DOHH2 (cell line): ENCODE measurements around the gene FAIM2.
A peak's percentile ranks its signal among the peaks of the same experiment; 100 is the strongest.

Experiments
- EZH2phosphoT487 ChIP-seq: fragments of 200-600 bp; sonication (generic); IDR thresholded peaks from 2 replicates; pipeline ENCODE4 v1.6.1; 2017; ENCODE audit warnings: borderline replicate concordance, mild to moderate bottlenecking, antibody characterized with exemption, low read length, moderate library complexity, mixed read lengths
- TF ChIP-seq, protein P1 (sequence below): fragments of 200-600 bp; sonication (generic); IDR thresholded peaks from one replicate; pipeline ENCODE4 v1.5.1; 2014; ENCODE audit warnings: antibody characterized with exemption, mild to moderate bottlenecking, low read depth, low read length; ENCODE audit not compliant: poor library complexity, severe bottlenecking

DNA sequence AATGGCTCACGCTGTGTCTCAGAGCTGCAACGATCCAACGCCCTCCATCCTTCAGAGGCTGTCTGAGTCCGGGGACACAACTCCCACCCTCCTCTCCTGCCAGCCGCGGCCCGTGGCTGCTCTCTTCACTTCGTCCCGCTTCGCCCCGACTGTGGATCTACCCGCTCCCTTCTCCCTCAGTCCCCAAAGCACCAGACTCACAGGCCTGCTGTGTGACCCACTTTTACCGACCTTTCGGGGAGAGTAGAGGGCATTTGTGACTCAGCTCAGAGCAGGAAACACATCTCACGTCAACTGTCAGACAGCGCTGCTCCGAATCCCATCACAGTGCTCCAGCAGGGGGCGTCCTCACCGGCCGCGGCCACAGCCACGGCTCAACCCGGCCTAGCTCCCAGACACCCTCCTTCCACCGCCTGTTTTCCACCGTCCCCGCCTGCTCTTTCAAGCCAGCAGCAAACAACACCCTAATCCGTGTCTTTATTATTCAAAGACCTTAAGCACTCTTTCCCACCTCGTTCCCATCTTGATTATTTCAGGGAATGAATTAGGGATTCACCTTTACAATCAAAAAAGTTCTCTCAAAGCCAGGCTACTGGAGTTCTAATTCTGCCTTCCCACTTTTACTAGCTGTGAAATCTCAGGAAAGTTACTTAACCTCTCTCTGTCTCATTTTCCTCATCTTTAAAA lies 41.8 kb upstream of the FAIM2 start:
- TF ChIP-seq, protein P1, sequence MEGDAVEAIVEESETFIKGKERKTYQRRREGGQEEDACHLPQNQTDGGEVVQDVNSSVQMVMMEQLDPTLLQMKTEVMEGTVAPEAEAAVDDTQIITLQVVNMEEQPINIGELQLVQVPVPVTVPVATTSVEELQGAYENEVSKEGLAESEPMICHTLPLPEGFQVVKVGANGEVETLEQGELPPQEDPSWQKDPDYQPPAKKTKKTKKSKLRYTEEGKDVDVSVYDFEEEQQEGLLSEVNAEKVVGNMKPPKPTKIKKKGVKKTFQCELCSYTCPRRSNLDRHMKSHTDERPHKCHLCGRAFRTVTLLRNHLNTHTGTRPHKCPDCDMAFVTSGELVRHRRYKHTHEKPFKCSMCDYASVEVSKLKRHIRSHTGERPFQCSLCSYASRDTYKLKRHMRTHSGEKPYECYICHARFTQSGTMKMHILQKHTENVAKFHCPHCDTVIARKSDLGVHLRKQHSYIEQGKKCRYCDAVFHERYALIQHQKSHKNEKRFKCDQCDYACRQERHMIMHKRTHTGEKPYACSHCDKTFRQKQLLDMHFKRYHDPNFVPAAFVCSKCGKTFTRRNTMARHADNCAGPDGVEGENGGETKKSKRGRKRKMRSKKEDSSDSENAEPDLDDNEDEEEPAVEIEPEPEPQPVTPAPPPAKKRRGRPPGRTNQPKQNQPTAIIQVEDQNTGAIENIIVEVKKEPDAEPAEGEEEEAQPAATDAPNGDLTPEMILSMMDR = peak; percentile 94
- TF ChIP-seq EZH2phosphoT487 = no peak
